GM19395 (cell line): ENCODE measurements around the gene CHPF2.

ENCODE experiments used
- ATAC-seq: cut with Tn5 transposase; IDR thresholded peaks from one replicate; pipeline ENCODE4 v1.9.1; 2021; ENCODE audit warnings: mild to moderate bottlenecking, moderate library complexity; ENCODE audit not compliant: unreplicated experiment

Gene CHPF2

DNA sequence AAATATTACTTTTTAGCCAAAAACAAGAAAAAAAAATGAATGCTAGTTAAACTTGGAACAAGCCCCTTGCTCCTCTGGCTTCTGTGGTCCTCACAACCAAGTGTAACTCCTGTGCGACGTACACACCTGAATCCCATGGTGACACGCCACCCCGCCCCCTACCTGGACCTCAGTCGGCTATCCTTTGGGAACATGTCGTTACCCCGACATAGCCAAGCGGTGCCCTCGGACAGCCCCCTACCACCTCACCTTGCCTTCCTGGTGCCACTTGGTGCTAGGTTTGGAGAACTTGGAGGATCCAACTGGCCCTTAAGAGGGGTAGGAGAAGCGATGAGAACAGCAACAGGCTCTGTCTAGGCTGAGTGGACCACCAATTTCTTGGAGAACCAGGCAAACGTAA, 28.2 kb downstream of the CHPF2 start:
- no peak for ATAC-seq

DNA sequence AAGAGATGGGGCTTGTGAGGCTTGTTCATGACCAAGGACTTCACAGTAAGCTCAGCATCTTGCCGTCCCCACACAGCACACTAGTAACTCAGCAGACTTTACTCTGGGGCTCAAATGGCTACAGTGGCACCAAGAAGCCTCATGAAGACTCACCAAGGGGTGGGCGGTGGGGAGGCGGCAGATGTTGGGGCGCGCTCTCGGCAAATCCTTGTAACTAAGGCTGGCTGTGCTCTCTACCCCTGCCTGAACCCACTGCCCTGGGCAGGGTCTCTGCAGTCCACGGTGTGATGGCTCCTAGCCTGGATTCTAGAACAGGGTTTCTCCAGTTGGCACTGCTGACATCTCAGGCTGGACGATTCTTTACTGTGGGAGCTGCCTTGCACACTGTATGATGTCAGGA, 28.6 kb downstream of the CHPF2 start:
- no peak for ATAC-seq

GRCh38 chr7:151261529-151261928, 29.2 kb downstream of the CHPF2 start:
- no peak for ATAC-seq

DNA sequence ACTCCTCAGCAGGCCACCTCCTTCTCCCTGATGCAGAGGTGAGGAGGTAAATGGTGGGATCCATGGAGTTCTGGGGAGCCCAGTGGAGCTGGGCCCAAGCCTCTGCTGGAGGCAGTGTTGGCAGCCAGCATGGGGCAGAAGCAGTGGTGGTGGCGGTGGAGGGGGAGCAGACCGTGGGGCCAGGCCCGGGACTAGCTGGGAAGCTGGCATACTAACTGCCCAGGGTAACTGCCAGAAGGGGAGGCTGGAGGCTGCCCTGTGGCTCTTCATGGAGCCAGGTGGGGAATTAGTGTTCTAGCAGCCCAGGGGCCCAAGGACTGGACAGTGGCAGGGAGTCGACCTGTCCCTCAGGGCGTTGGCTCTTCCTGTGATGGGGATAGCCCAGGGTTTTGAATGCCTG, 32.3 kb downstream of the CHPF2 start:
- no peak for ATAC-seq

- ATAC-seq = no peak
Measured at GRCh38 chr7:151265351-151265931, 33.2 kb downstream of the CHPF2 start.

GRCh38 chr7:151269511-151269910, 37.2 kb downstream of the CHPF2 start:
- ATAC-seq = no peak

GRCh38 chr7:151271699-151272355, 39.5 kb downstream of the CHPF2 start:
- no peak for ATAC-seq

DNA sequence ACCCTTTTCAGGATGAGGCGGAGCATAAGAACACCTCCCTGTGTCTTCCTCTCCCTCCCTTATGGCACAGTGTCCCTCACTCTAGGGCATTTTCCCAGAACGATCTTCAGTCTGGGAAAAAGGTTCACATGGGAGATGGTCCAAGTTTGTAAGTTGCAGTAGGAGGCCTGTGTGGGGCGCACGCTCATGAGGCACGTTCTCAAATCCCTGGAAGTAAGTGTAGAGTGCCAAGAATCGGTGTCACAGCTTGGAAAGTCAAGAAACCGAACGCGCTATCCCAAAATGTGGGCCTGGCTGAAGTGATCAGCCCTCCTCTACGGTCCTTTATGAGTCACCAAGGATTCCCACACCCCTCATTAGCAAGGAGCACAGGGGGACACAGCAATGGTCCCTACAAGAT, 40.1 kb downstream of the CHPF2 start:
- ATAC-seq = no peak

DNA sequence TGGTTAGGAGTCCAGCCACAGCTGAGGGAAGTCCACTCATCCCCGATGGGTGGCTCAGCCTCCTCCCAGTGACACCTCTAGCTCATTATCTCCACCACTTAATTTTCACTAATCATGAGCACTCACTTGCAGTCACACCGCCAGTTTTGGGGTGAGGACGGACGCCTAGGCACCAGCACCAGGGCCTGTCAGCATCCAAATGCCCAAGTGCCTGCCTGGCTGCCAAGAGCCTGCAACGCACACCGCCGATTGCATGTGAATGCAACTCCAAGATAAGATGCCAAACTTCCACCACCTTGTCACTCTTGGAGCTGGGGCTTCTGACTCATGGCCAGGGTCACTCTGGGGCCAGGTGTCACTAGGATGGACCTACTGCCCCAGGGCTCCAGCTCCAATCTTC, 40.6 kb downstream of the CHPF2 start:
- ATAC-seq = no peak

DNA sequence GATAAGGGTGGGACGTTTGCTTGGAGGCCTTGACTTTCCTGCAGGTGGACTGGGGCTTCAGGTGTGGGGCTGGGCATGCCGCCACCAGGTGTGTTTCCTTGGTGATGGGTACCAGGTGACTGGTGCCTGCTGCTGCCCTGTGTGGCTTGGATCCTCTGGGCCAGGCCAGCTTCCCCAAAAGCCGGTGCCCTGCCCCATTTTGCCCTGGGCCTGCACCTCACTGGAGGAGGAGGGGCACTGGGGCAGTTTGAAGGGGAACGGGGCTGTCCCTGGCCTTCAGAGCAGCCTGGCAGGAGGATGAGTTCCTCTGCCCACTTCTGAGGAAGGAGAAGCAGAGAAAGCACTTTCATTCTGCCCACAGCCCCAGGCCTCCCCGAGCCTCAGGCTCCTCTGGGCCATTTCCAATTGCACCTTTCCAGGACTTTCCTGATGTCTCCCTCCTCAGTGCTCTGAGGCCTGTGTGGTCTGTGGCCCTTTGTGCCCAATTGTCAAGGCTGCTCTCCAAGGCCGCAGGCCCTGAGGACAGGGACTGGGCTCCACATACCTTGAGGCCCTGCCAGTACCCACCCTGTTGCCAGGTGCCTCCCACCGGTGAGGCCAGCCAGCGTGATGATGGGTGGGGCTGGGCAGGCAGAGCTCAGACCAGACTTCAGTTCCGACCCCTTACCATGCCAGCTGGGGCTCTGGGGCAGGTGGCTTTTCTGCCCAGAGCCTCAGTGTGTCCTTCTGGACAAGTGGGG, 41.5 kb downstream of the CHPF2 start:
- no peak for ATAC-seq

DNA sequence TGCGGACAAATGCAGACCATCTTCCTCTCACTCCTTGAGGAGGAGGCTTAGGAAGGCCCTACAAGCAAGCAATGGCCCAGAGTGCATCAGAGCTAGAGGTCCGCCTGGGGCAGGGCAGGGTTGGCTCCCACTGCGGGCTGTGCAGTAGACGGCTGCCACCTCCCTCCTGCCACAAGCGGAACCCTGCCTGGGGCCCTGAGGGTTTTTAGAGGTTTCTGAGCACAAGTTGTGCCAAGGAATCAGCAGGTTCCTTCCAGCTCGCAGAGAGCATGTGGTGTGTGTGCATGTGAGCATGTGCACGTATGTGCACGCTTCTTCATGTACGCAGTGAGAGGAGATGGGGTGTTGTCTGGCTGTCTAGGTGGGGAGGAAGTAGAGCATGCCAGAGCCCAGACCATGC, 42.1 kb downstream of the CHPF2 start:
- no peak for ATAC-seq

DNA sequence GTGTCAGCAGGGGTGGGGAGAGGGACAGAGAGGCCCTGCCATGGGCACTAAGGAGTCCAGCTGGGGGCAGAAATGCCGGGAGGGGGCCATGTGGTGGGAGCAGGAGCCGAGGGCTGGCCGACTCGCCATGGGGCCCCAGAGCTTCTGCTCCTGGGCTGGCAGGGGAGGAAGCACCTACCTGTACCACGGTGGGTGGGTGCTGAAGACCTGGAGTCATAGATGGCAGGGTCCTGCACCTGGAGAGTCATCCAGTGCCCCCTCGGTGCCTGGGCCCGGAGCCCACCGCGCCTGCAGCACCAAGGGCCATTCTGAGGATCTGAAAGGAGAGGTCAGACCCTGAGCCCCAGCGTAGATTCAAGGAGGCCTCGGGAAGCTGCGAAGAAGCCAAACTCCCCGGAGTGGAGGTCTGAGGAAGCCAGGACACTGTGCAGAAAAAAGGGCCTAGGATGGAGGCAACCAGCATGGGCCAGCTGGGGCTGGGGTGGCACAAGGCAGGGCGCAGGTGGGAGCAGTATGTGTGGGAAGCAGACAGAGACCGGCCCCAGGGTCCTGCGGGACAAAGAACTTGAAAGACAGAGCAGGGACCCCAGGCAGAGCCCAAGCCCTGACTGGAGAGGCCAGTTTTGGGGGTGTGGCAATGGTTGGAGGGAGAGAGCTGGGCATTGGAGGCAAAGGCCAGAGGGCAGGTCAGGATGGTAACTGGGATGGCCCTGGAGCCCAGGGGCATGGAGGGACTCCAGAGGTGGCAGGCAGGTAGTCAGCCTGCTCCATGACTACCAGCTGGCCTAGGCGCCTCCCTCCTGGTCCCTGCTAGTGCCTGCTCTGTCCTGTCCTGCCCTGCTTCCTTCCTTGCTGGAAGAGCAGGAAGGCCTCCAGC, 42.9 kb downstream of the CHPF2 start:
- no peak for ATAC-seq

DNA sequence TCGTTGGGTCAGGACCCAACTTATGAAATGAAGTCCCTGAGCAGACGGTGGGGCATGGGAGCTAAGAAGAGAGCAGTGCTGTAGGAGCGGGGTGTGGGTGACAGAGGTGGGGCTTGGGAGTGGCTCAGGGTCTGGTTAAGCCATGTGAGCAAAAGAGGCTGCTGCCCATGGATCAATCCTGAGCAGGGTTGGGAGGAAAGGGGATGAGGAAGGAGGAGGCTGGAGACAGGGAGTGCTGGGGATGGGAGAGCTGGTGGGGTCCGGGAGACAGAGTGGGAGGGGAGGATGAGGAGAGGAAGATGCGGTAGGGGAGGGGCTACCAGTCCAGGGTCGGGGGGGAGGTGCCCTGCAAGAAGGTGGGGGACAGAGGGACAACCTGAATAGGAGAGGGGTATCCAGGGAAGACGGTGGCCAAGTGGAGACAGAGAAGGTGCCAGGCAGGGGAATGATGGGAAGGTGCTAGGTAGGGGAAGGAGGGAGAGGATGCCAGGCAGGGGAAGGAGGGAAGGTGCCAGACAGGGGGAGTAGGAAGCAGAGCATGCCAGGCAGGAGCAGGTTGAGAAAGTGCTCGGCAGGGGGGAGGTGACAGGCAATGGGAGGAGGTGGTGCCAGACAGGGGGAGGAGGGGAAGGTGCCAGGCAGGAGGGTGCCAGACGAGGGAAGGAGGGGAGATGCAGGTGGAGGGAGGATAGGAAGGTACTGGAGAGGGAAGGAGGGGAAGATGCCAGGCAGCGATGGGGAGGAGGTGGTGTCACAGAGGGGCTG, 43.7 kb downstream of the CHPF2 start:
- ATAC-seq = no peak

GRCh38 chr7:151276666-151277590, 44.6 kb downstream of the CHPF2 start:
- no peak for ATAC-seq

GRCh38 chr7:151277631-151278030, 45.3 kb downstream of the CHPF2 start:
- no peak for ATAC-seq

DNA sequence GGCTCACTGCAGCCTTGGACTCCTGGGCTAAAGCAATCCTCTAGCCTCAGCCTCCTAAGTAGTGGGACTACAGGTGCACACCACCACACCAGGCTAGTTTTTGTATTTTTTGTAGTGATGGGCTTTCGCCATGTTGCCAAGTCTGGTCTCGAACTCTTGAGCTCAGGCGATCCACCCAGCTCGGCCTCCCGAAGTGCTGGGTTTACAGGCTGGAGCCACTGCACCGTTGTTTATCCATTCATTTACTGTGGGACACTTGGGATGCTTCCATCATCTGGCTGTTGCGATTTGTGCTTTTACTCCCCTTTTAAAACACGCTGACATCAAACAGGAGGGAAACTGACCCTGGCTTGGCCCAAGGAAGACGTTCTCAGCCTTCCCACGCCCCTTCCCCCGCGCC, 46.7 kb downstream of the CHPF2 start:
- ATAC-seq = no peak

DNA sequence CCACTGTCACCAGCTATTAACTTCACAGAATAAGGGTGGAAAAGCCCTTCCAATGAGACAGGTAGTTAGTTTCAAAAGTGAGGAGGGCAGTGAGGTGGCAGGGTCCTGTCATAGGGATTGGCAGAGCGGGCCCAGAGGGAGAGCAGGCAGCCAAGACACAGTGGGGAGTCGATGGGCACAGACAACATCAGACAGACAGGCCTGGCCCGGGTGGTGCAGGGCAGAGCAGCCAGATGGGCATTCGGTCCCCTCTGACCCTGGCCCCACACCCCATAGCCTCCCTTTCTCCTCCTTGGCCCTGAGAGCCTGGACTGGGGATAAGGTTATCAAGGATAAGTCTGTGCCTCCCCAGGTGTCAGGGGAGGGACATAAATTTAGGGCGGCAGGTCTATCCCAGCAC, 47.6 kb downstream of the CHPF2 start:
- no peak for ATAC-seq

DNA sequence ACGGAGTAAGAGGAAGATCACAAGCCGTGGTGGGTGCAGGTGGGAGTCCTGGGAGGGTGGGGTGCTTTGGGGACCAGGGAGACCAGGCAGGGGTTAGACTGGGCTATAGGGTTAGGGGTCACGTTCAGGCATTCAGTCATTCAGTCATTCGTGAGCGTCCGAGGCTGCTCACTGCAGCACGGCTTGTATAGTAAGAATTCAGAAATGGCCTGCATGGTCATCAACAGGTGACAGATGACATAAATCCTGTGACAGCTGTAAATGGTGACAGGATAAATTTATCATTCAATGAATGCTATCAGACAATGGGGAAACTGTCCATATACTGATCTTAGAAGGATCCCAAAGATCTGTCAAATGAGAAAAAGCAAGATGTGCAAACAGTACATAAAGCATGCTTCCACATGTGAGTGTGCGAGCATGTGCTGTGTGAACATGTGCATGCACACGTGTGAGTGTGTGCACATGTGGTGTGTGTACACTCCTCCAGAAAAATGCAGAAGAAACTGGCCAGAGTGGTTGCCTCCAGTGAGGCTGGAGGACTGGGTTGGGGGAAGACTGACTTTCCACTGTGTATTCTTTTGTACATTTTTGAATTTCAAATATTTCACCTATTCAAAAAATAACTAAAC, 48.2 kb downstream of the CHPF2 start:
- ATAC-seq = no peak

GRCh38 chr7:151281686-151282085, 49.4 kb downstream of the CHPF2 start:
- ATAC-seq = no peak
